OCI-LY1 (cell line): ENCODE results near the gene DNAI7.

ENCODE experiments used
- H2AFZ ChIP-seq: fragments of 200-600 bp; sonication (generic), shearing (Covaris generic); 2 replicates; pipeline ENCODE4 v1.6.0; 2014; ENCODE audit warnings: antibody characterized with exemption, mild to moderate bottlenecking, low read length
- H3F3A ChIP-seq: fragments of 200-600 bp; sonication (generic), shearing (Covaris generic); 2 replicates; pipeline ENCODE4 v1.6.0; 2014; ENCODE audit warnings: mild to moderate bottlenecking, antibody characterized with exemption, low read length, moderate library complexity; ENCODE audit not compliant: insufficient read depth
- H3K27ac ChIP-seq: fragments of 200-600 bp; sonication (generic); 2 replicates; pipeline ENCODE4 v1.5.1; 2014; ENCODE audit warnings: low read length, mixed run types, mild to moderate bottlenecking, low read depth; ENCODE audit not compliant: poor library complexity, severe bottlenecking
- H3K27me3 ChIP-seq: fragments of 200-600 bp; sonication (generic); 2 replicates; pipeline ENCODE4 v1.6.0; 2014; ENCODE audit warnings: antibody characterized with exemption, mild to moderate bottlenecking, low read length, moderate library complexity; ENCODE audit not compliant: insufficient read depth
- H3K36me3 ChIP-seq: fragments of 200-600 bp; sonication (generic); 2 replicates; pipeline ENCODE4 v1.6.1; 2014; ENCODE audit warnings: mild to moderate bottlenecking, antibody characterized with exemption, low read length, moderate library complexity, mixed read lengths; ENCODE audit not compliant: insufficient read depth
- H3K4me1 ChIP-seq: fragments of 200-600 bp; sonication (generic); 2 replicates; pipeline ENCODE4 v1.5.1; 2014; ENCODE audit warnings: mild to moderate bottlenecking, low read length, moderate library complexity; ENCODE audit not compliant: insufficient read depth, severe bottlenecking
- H3K4me2 ChIP-seq: fragments of 200-600 bp; sonication (generic), shearing (Covaris generic); 2 replicates; pipeline ENCODE4 v1.6.1; 2014; ENCODE audit warnings: low read length
- H3K4me3 ChIP-seq: fragments of 200-600 bp; sonication (generic); 2 replicates; pipeline ENCODE4 v1.5.1; 2014; ENCODE audit warnings: low read length, low read depth, mild to moderate bottlenecking, mixed read lengths; ENCODE audit not compliant: poor library complexity, severe bottlenecking
- H3K79me2 ChIP-seq: fragments of 200-600 bp; shearing (Covaris generic); 2 replicates; pipeline ENCODE4 v1.6.1; 2016; ENCODE audit warnings: mixed run types, low read length, mixed read lengths; ENCODE audit not compliant: insufficient read depth
- H3K9ac ChIP-seq: fragments of 200-600 bp; sonication (generic), shearing (Covaris generic); 2 replicates; pipeline ENCODE4 v1.6.1; 2014; ENCODE audit warnings: mild to moderate bottlenecking, low read length, mixed read lengths
- H3K9me2 ChIP-seq: fragments of 200-600 bp; sonication (generic), shearing (Covaris generic); 2 replicates; pipeline ENCODE4 v1.6.1; 2014; ENCODE audit warnings: low read depth, mild to moderate bottlenecking, low read length, mixed read lengths
- H3K9me3 ChIP-seq: fragments of 200-600 bp; shearing (Covaris generic); 2 replicates; pipeline ENCODE4 v1.6.1; 2014; ENCODE audit warnings: low read length, mixed read lengths
- H4K20me1 ChIP-seq: fragments of 200-600 bp; sonication (generic), shearing (Covaris generic); 2 replicates; pipeline ENCODE4 v1.6.0; 2016; ENCODE audit warnings: mild to moderate bottlenecking, low read length; ENCODE audit not compliant: insufficient read depth
- CTCF ChIP-seq: fragments of 200-600 bp; sonication (generic), shearing (Covaris generic); IDR thresholded peaks from 2 replicates; pipeline ENCODE4 v1.5.1; 2017; ENCODE audit warnings: mild to moderate bottlenecking, antibody characterized with exemption, low read length, moderate library complexity, mixed read lengths
- EZH2 ChIP-seq: fragments of 200-600 bp; sonication (generic), shearing (Covaris generic); IDR thresholded peaks from 2 replicates; pipeline ENCODE4 v1.8.0; 2017; ENCODE audit warnings: borderline replicate concordance, mixed run types, mild to moderate bottlenecking, antibody characterized with exemption, low read length, moderate library complexity, mixed read lengths

The DNAI7 gene

GRCh38 chr12:25069224-25069623, 125.7 kb downstream of the DNAI7 start:
- Histone ChIP-seq H3K4me2 (no peak overlapping the region), H3K4me3 (no peak overlapping the region)

GRCh38 chr12:25065035-25065434, 129.9 kb downstream of the DNAI7 start:
- Histone ChIP-seq H3K27me3 (no peaks in the 10 kb centered on the region), H2AFZ (no peak overlapping the region), H3K9ac (no peak overlapping the region), H3K27ac (no peak overlapping the region), H3K9me2 (no peaks in the 10 kb centered on the region), H4K20me1 (no peaks in the 10 kb centered on the region), H3K4me2 (no peak overlapping the region), H3K4me3 (no peak overlapping the region), H3K4me1 (peaks cover 29% of the 10 kb centered on the region), H3K79me2 (peaks cover 61% of the 10 kb centered on the region), H3K36me3 (peaks cover 98% of the 10 kb centered on the region), H3K9me3 (no peaks in the 10 kb centered on the region), H3F3A (peaks cover 5% of the 10 kb centered on the region; the same call in 1 of the 2 replicates)
- TF ChIP-seq EZH2 (no peak), CTCF (no peak)

More at GRCh38 chr12:25069224-25069623, 125.7 kb downstream of the DNAI7 start:
- Histone ChIP-seq H3K27me3 (no peaks in the 10 kb centered on the region), H3K9me3 (no peaks in the 10 kb centered on the region), H3K36me3 (peaks cover 98% of the 10 kb centered on the region), H3K4me1 (peaks cover 13% of the 10 kb centered on the region), H3K9ac (no peak overlapping the region), H3K27ac (peak overlapping the region; percentile 16), H3K79me2 (peaks cover 44% of the 10 kb centered on the region), H4K20me1 (no peaks in the 10 kb centered on the region), H3K9me2 (no peaks in the 10 kb centered on the region), H2AFZ (no peak overlapping the region), H3F3A (peaks cover 10% of the 10 kb centered on the region; the same call in 1 of the 2 replicates)
- no peak for TF ChIP-seq EZH2
- no peak for TF ChIP-seq CTCF

- H3F3A ChIP-seq, result peaks cover 5% of the 10 kb centered on the region; the same call in 1 of the 2 replicates
- H3K79me2 ChIP-seq, result peaks cover 66% of the 10 kb centered on the region
- no peak overlapping the region for H3K9ac ChIP-seq
- no peaks in the 10 kb centered on the region for H3K27me3 ChIP-seq
- H3K36me3 ChIP-seq, result peaks cover 94% of the 10 kb centered on the region
- no peak overlapping the region for H3K4me2 ChIP-seq
- H4K20me1 ChIP-seq, result no peaks in the 10 kb centered on the region
- TF ChIP-seq CTCF (no peak), EZH2 (no peak)
- peaks cover 39% of the 10 kb centered on the region for H3K4me1 ChIP-seq
- H2AFZ ChIP-seq, result no peak overlapping the region
- H3K4me3 ChIP-seq, result no peak overlapping the region
- H3K9me2 ChIP-seq, result no peaks in the 10 kb centered on the region
- H3K27ac ChIP-seq, result peak overlapping the region; percentile 8
- no peaks in the 10 kb centered on the region for H3K9me3 ChIP-seq
Observed at GRCh38 chr12:25063873-25064628, 130.9 kb downstream of the DNAI7 start.
